HCT116 (cell line): ENCODE results near the gene ALKBH8. TPM values are rescaled to one million over a fixed set of nuclear protein-coding genes. Genes with fewer than 3 reads are reported as not detected.
A peak's percentile ranks its signal among the peaks of the same experiment; 100 is the strongest.

Source experiments
- ATAC-seq: fragments of 200-7000 bp; cut with Tn5 transposase; 2 replicates; pipeline ENCODE4 v1.9.1; 2020; ENCODE audit warnings: mild to moderate bottlenecking, moderate library complexity
- BruUV-seq: library from RNA; stranded (reverse); fragments of 400-500 nt; replicated peaks from 2 replicates; lab custom pipeline; 2021; lab: Mats Ljungman, UMichigan
- CTCF ChIA-PET: fragments of 300-600 bp; sonication (Branson Sonifier 250); formaldehyde crosslinking; loops from one replicate; lab custom pipeline; 2021; ENCODE audit warnings: antibody characterized with exemption; lab: Charles Lee
- POLR2A ChIA-PET: fragments of 300-600, 350-600 bp; sonication (Branson Sonifier 250); formaldehyde crosslinking; loops from one replicate; lab custom pipeline; 2021; ENCODE audit warnings: antibody characterized with exemption; lab: Charles Lee
- RAD21 ChIA-PET, 2 experiments: fragments of 300-600 bp; sonication (Branson Sonifier 250); formaldehyde crosslinking; loops; one replicate each; lab custom pipeline; 2023; ENCODE audit warnings: low total read pairs in 2 of 2; ENCODE audit not compliant: uncharacterized antibody in 2 of 2, unreplicated experiment in 2 of 2, low non-redundant PET in 1 of 2; lab: Charles Lee
- DNase-seq: peaks from one replicate; pipeline ENCODE4 v3.0.0-alpha.2; 2010; ENCODE audit warnings: low read depth, low spot score
- H2AFZ ChIP-seq: fragments of 200-600 bp; shearing (Covaris generic), sonication (generic); 2 replicates; pipeline ENCODE4 v1.6.1; 2017; ENCODE audit warnings: low read depth, mixed run types, mixed read lengths, antibody characterized with exemption, low read length; ENCODE audit not compliant: poor library complexity, severe bottlenecking
- H3K27ac ChIP-seq: 2 replicates; pipeline ENCODE4 v1.5.1; 2012; ENCODE audit warnings: low read depth, low read length
- H3K27me3 ChIP-seq: fragments of 200-600 bp; sonication (generic); 2 replicates; pipeline ENCODE4 v1.6.1; 2016; ENCODE audit warnings: mixed run types, low read length, mixed read lengths; ENCODE audit not compliant: insufficient read depth
- H3K36me3 ChIP-seq, 2 experiments: fragments of 200-500 bp in 1 of 2; fragments of 200-600 bp in 1 of 2; sonication (Bioruptor generic) in 1 of 2; sonication (generic) in 1 of 2; 2 replicates each; pipeline versions ENCODE4 v1.5.1 to v1.6.1; 2014 to 2016; ENCODE audit warnings: low read length in 2 of 2, inconsistent platforms in 1 of 2, mixed read lengths in 1 of 2, mixed run types in 1 of 2; ENCODE audit not compliant: insufficient read depth in 2 of 2, control insufficient read depth in 1 of 2
- H3K4me1 ChIP-seq, 2 experiments: fragments of 200-600 bp in 1 of 2; sonication (generic) in 1 of 2; 2 replicates each; pipeline versions ENCODE4 v1.5.1 to v1.6.1; 2012 to 2017; ENCODE audit warnings: low read length in 2 of 2, inconsistent platforms in 1 of 2, mild to moderate bottlenecking in 1 of 2, mixed read lengths in 1 of 2, mixed run types in 1 of 2, moderate library complexity in 1 of 2; ENCODE audit not compliant: insufficient read depth in 2 of 2, control insufficient read depth in 1 of 2
- H3K4me2 ChIP-seq: fragments of 200-600 bp; sonication (generic); 2 replicates; pipeline ENCODE4 v1.6.1; 2017; ENCODE audit warnings: mixed run types, low read length, mixed read lengths
- H3K4me3 ChIP-seq, 2 experiments: fragments of 200-600 bp in 1 of 2; sonication (generic) in 1 of 2; replicated peaks in 1 of 2; 2 replicates each; pipeline ENCODE4 v1.5.1; 2011 to 2016; ENCODE audit warnings: low read length in 2 of 2, control low read depth in 1 of 2, low read depth in 1 of 2, mild to moderate bottlenecking in 1 of 2, mixed read lengths in 1 of 2, mixed run types in 1 of 2
- H3K79me2 ChIP-seq: fragments of 200-600 bp; sonication (generic); 2 replicates; pipeline ENCODE4 v1.6.1; 2017; ENCODE audit warnings: mild to moderate bottlenecking, mixed run types, low read length, moderate library complexity, mixed read lengths; ENCODE audit not compliant: insufficient read depth
- H3K9ac ChIP-seq: fragments of 200-600 bp; sonication (generic); 2 replicates; pipeline ENCODE4 v1.6.1; 2016; ENCODE audit warnings: low read length, mixed read lengths
- H3K9me2 ChIP-seq: fragments of 200-600 bp; sonication (generic), shearing (Covaris generic); 2 replicates; pipeline ENCODE4 v1.6.1; 2017; ENCODE audit warnings: mixed run types, mild to moderate bottlenecking, moderate library complexity; ENCODE audit not compliant: insufficient read depth
- H3K9me3 ChIP-seq, 2 experiments: fragments of 200-500 bp in 1 of 2; fragments of 200-600 bp in 1 of 2; sonication (Bioruptor generic) in 1 of 2; sonication (generic) in 1 of 2; 2 replicates each; pipeline ENCODE4 v1.6.1; 2014 to 2017; ENCODE audit warnings: low read length in 2 of 2, mixed read lengths in 2 of 2, inconsistent platforms in 1 of 2, low read depth in 1 of 2, mild to moderate bottlenecking in 1 of 2, mixed run types in 1 of 2, moderate library complexity in 1 of 2; ENCODE audit not compliant: control insufficient read depth in 1 of 2, insufficient read depth in 1 of 2
- H4K20me1 ChIP-seq: fragments of 200-600 bp; sonication (generic), shearing (Covaris generic); 2 replicates; pipeline ENCODE4 v1.6.1; 2017; ENCODE audit warnings: mixed run types, mild to moderate bottlenecking, moderate library complexity; ENCODE audit not compliant: insufficient read depth
- CBX3 ChIP-seq: IDR thresholded peaks from 2 replicates; pipeline ENCODE4 v1.6.1; 2012; ENCODE audit warnings: low read depth
- EZH2phosphoT487 ChIP-seq: fragments of 200-600 bp; IDR thresholded peaks from 2 replicates; pipeline ENCODE4 v1.6.1; 2018; ENCODE audit warnings: antibody characterized with exemption, borderline replicate concordance
- MAX ChIP-seq: IDR thresholded peaks from 2 replicates; pipeline ENCODE4 v1.6.1; 2012
- POLR2A ChIP-seq: IDR thresholded peaks from 2 replicates; pipeline ENCODE4 v1.7.0; 2011; ENCODE audit warnings: borderline replicate concordance; ENCODE audit not compliant: insufficient read depth, insufficient read length; ENCODE audit errors: extremely low read depth
- RAD21 ChIP-seq: IDR thresholded peaks from 2 replicates; pipeline ENCODE4 v1.6.1; 2012; ENCODE audit warnings: low read depth, mild to moderate bottlenecking
- TCF7L2 ChIP-seq: IDR thresholded peaks from 2 replicates; pipeline ENCODE4 v1.7.0; 2011; ENCODE audit warnings: borderline replicate concordance, inconsistent platforms; ENCODE audit not compliant: insufficient read depth, insufficient read length; ENCODE audit errors: extremely low read depth
- ZFX ChIP-seq: fragments of 450-650 bp; IDR thresholded peaks from 2 replicates; pipeline ENCODE4 v1.6.1; 2017
- ZNF274 ChIP-seq: fragments of 200-500 bp; sonication (Bioruptor generic); IDR thresholded peaks from 2 replicates; pipeline ENCODE4 v1.6.1; 2014; ENCODE audit warnings: mild to moderate bottlenecking, low read depth, low read length, inconsistent platforms
- intact Hi-C: fragments of 100-400 bp; cut with micrococcal nuclease; formaldehyde crosslinking; loops from 2 replicates; pipeline ENCODE4 v1.10.0; 2022
- total RNA-seq: library from RNA; stranded (reverse); gene quantifications from one replicate; pipeline ENCODE4 v1.2.1, GENCODE V29; 2021; ENCODE audit not compliant: unreplicated experiment
- TF ChIP-seq, protein P1 (sequence below): IDR thresholded peaks from 2 replicates; pipeline ENCODE4 v1.6.1; 2012

The ALKBH8 gene
- total RNA-seq, 1 experiment from 2014 or later, result 11.6 TPM

- TF ChIP-seq EZH2phosphoT487, result no peak
- TF ChIP-seq CBX3, result peak; percentile 39; the same call in 1 of the 2 replicates
- TF ChIP-seq, protein P1, sequence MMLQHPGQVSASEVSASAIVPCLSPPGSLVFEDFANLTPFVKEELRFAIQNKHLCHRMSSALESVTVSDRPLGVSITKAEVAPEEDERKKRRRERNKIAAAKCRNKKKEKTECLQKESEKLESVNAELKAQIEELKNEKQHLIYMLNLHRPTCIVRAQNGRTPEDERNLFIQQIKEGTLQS, result no peak
- no peak for TF ChIP-seq RAD21
- no peak for TF ChIP-seq TCF7L2
- no peak for TF ChIP-seq ZFX
- peak; percentile 43 for TF ChIP-seq POLR2A
Observed at GRCh38 chr11:107565219-107565937, at the start of gene ALKBH8 (continued).

DNA sequence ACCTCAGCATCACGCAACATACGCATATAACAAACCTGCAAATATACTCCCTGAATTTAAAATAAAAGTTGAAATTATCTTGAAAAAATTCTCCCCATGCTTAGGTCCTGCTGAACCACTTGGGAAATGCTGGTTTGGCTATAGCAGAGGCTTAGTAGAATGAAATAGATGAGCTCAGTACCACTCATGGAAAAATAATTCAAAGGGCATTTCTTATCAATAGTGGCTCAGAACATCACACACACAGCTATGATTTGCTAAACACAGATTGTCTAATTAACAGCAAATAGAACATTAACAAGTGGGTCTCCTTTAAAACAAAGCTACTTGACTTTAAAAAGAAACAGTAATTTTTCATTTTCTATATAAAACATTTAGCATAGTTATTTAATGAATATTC is 46.9 kb upstream of the ALKBH8 start:
- ATAC-seq (no peak), DNase-seq (no peak)
- Histone ChIP-seq H2AFZ (no peak overlapping the region), H3K4me2 (no peak overlapping the region), H3K9me2 (no peaks in the 10 kb centered on the region), H3K36me3 (no peaks in the 10 kb centered on the region), H3K4me3 (no peak overlapping the region), H3K9me3 (no peaks in the 10 kb centered on the region), H3K27ac (no peak overlapping the region), H3K9ac (no peak overlapping the region), H3K27me3 (no peaks in the 10 kb centered on the region), H3K79me2 (no peaks in the 10 kb centered on the region), H3K4me1 (no peaks in the 10 kb centered on the region), H4K20me1 (no peaks in the 10 kb centered on the region)
- TF ChIP-seq ZNF274 (no peak), MAX (no peak)
- ChIA-PET CTCF (no interaction called here), POLR2A (no interaction called here), RAD21 (no interaction called here)
- BruUV-seq, result no TSS peak
- intact Hi-C loops, result no loop called here
